IPS DF 6.9 (cell line): ENCODE data around the gene NKX2-1.

ENCODE experiments used
- DNase-seq: peaks from one replicate; pipeline ENCODE4 v3.0.0-alpha.2; 2013; ENCODE audit warnings: low read depth, low spot score
- H3K27ac ChIP-seq: one replicate; pipeline ENCODE4 v1.5.1; 2013; ENCODE audit warnings: low read length, control low read depth
- H3K27me3 ChIP-seq: 2 replicates; pipeline ENCODE4 v1.6.1; 2013; ENCODE audit warnings: mild to moderate bottlenecking, low read length; ENCODE audit not compliant: control insufficient read depth, insufficient read depth
- H3K36me3 ChIP-seq: 2 replicates; pipeline ENCODE4 v1.6.1; 2013; ENCODE audit warnings: low read length; ENCODE audit not compliant: control insufficient read depth, insufficient read depth
- H3K4me1 ChIP-seq: 2 replicates; pipeline ENCODE4 v1.6.1; 2013; ENCODE audit warnings: low read length; ENCODE audit not compliant: control insufficient read depth, insufficient read depth
- H3K4me3 ChIP-seq: 2 replicates; pipeline ENCODE4 v1.5.1; 2013; ENCODE audit warnings: mild to moderate bottlenecking, low read length
- H3K9me3 ChIP-seq: 2 replicates; pipeline ENCODE4 v1.6.1; 2013; ENCODE audit warnings: low read length, inconsistent platforms; ENCODE audit not compliant: control insufficient read depth, insufficient read depth
- WGBS: extraction: QIAGEN DNeasy Blood & Tissue Kit; methylation state at CpG from one replicate; pipeline ENCODE4 v1.1.7; 2013; ENCODE audit warnings: mixed read lengths, missing lambda C conversion rate; ENCODE audit not compliant: insufficient read length, insufficient coverage; 5-methylcytosine and 5-hydroxymethylcytosine counted together

Gene NKX2-1

GRCh38 chr14:36517242-36518030 lies 2.6 kb downstream of the NKX2-1 start:
- peaks cover 93% of the 10 kb centered on the region for H3K27me3 ChIP-seq
- no peak overlapping the region for H3K27ac ChIP-seq
- WGBS, result no CpG with 5 or more reads among the region's 87 CpGs
- no peak for DNase-seq
- no peaks in the 10 kb centered on the region for H3K36me3 ChIP-seq
- no peaks in the 10 kb centered on the region for H3K9me3 ChIP-seq
- H3K4me3 ChIP-seq, result no peak overlapping the region
- H3K4me1 ChIP-seq, result peaks cover 9% of the 10 kb centered on the region

- Histone ChIP-seq H3K4me1 (peaks cover 9% of the 10 kb centered on the region), H3K27ac (no peak overlapping the region), H3K27me3 (peaks cover 93% of the 10 kb centered on the region), H3K9me3 (no peaks in the 10 kb centered on the region), H3K4me3 (no peak overlapping the region), H3K36me3 (no peaks in the 10 kb centered on the region)
- WGBS, result no CpG with 5 or more reads among the region's 16 CpGs
- no peak for DNase-seq
These were observed 3.3 kb downstream of the NKX2-1 start for GRCh38 chr14:36516719-36517241.

- no peaks in the 10 kb centered on the region for H3K36me3 ChIP-seq
- peaks cover 9% of the 10 kb centered on the region for H3K4me1 ChIP-seq
- H3K9me3 ChIP-seq, result no peaks in the 10 kb centered on the region
- H3K4me3 ChIP-seq, result no peak overlapping the region
- no peak overlapping the region for H3K27ac ChIP-seq
- H3K27me3 ChIP-seq, result peaks cover 87% of the 10 kb centered on the region
- DNase-seq, result no peak
- no CpG with 5 or more reads among the region's 11 CpGs for WGBS
These were observed 3.9 kb downstream of the NKX2-1 start for GRCh38 chr14:36515896-36516718.

GRCh38 chr14:36515105-36515593 lies 4.9 kb downstream of the NKX2-1 start:
- H3K4me1 ChIP-seq, result peaks cover 7% of the 10 kb centered on the region

GRCh38 chr14:36514278-36515104 lies 5.5 kb downstream of the NKX2-1 start:
- Histone ChIP-seq H3K36me3 (no peaks in the 10 kb centered on the region), H3K4me3 (no peak overlapping the region), H3K4me1 (peaks cover 9% of the 10 kb centered on the region), H3K9me3 (no peaks in the 10 kb centered on the region), H3K27me3 (peaks cover 94% of the 10 kb centered on the region), H3K27ac (no peak overlapping the region)
- no peak for DNase-seq
- WGBS, result no CpG with 5 or more reads among the region's 38 CpGs

More at GRCh38 chr14:36515105-36515593, 4.9 kb downstream of the NKX2-1 start:
- Histone ChIP-seq H3K36me3 (no peaks in the 10 kb centered on the region), H3K27ac (no peak overlapping the region), H3K27me3 (peaks cover 89% of the 10 kb centered on the region), H3K9me3 (no peaks in the 10 kb centered on the region), H3K4me3 (no peak overlapping the region)
- WGBS, result no CpG with 5 or more reads among the region's 14 CpGs
- DNase-seq, result no peak

GRCh38 chr14:36513451-36514277 lies 6.4 kb downstream of the NKX2-1 start:
- Histone ChIP-seq H3K36me3 (no peaks in the 10 kb centered on the region), H3K9me3 (no peaks in the 10 kb centered on the region), H3K27ac (no peak overlapping the region), H3K27me3 (peaks cover 94% of the 10 kb centered on the region), H3K4me1 (peaks cover 8% of the 10 kb centered on the region), H3K4me3 (no peak overlapping the region)
- WGBS, result no CpG with 5 or more reads among the region's 38 CpGs
- no peak for DNase-seq

- Histone ChIP-seq H3K9me3 (no peaks in the 10 kb centered on the region), H3K36me3 (no peaks in the 10 kb centered on the region), H3K27me3 (peaks cover 93% of the 10 kb centered on the region), H3K4me3 (no peak overlapping the region), H3K4me1 (peaks cover 8% of the 10 kb centered on the region), H3K27ac (no peak overlapping the region)
- WGBS, result no CpG with 5 or more reads among the region's 17 CpGs
- DNase-seq, result no peak
These were observed 7.0 kb downstream of the NKX2-1 start for GRCh38 chr14:36513012-36513420.

- H3K27me3 ChIP-seq, result peaks cover 93% of the 10 kb centered on the region
- no peak overlapping the region for H3K27ac ChIP-seq
- peaks cover 6% of the 10 kb centered on the region; the same call in 1 of the 2 replicates for H3K4me1 ChIP-seq
- DNase-seq, result no peak
- WGBS, result no CpG with 5 or more reads among the region's 9 CpGs
- no peaks in the 10 kb centered on the region for H3K9me3 ChIP-seq
- H3K36me3 ChIP-seq, result no peaks in the 10 kb centered on the region
- H3K4me3 ChIP-seq, result no peak overlapping the region
These were observed 7.4 kb downstream of the NKX2-1 start for GRCh38 chr14:36512585-36513003.

GRCh38 chr14:36511981-36512584 lies 7.9 kb downstream of the NKX2-1 start:
- Histone ChIP-seq H3K4me1 (peaks cover 6% of the 10 kb centered on the region; the same call in 1 of the 2 replicates), H3K9me3 (no peaks in the 10 kb centered on the region), H3K27me3 (peaks cover 92% of the 10 kb centered on the region), H3K36me3 (no peaks in the 10 kb centered on the region), H3K4me3 (no peak overlapping the region), H3K27ac (no peak overlapping the region)
- DNase-seq, result no peak
- WGBS, result no CpG with 5 or more reads among the region's 7 CpGs
